PFSK-1 (cell line): ENCODE data around the gene CLCF1.

Experiments used
- SIN3A ChIP-seq: IDR thresholded peaks from 2 replicates; pipeline ENCODE4 v1.6.1; 2012; ENCODE audit warnings: mild to moderate bottlenecking, low read length, moderate library complexity, borderline replicate concordance; ENCODE audit not compliant: insufficient read depth
- TAF1 ChIP-seq: IDR thresholded peaks from 2 replicates; pipeline ENCODE4 v1.6.1; 2012; ENCODE audit warnings: low read length, control low read depth, borderline replicate concordance; ENCODE audit not compliant: insufficient read depth
- TF ChIP-seq, protein P1 (sequence below), 2 experiments: IDR thresholded peaks; 2 replicates each; pipeline versions ENCODE4 v1.6.1 to v1.8.0; 2011 to 2012; ENCODE audit warnings: low read depth in 2 of 2, low read length in 2 of 2, control low read depth in 1 of 2, inconsistent platforms in 1 of 2, mild to moderate bottlenecking in 1 of 2, moderate library complexity in 1 of 2; ENCODE audit not compliant: insufficient read depth in 1 of 2

DNA sequence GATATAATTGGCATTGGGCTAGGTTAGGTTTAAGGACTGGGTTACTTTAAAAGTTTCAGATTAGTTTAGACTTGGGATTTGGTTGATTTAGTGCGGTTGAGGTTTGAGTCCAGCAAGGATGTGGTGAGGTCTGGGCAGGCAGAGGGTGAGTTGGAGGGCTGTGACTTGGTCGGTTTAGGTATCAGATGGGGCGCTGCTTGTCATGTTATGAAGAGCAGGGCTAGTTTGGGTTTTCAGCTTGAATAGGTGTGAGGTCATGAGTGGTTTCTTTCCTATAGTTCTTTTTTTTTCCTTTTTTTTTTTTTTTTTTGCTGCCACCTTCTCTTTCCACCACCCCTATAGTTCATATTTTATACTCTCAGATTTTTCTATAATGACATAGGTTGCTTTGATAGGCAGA lies 4.8 kb downstream of the CLCF1 start:
- TF ChIP-seq, protein P1, sequence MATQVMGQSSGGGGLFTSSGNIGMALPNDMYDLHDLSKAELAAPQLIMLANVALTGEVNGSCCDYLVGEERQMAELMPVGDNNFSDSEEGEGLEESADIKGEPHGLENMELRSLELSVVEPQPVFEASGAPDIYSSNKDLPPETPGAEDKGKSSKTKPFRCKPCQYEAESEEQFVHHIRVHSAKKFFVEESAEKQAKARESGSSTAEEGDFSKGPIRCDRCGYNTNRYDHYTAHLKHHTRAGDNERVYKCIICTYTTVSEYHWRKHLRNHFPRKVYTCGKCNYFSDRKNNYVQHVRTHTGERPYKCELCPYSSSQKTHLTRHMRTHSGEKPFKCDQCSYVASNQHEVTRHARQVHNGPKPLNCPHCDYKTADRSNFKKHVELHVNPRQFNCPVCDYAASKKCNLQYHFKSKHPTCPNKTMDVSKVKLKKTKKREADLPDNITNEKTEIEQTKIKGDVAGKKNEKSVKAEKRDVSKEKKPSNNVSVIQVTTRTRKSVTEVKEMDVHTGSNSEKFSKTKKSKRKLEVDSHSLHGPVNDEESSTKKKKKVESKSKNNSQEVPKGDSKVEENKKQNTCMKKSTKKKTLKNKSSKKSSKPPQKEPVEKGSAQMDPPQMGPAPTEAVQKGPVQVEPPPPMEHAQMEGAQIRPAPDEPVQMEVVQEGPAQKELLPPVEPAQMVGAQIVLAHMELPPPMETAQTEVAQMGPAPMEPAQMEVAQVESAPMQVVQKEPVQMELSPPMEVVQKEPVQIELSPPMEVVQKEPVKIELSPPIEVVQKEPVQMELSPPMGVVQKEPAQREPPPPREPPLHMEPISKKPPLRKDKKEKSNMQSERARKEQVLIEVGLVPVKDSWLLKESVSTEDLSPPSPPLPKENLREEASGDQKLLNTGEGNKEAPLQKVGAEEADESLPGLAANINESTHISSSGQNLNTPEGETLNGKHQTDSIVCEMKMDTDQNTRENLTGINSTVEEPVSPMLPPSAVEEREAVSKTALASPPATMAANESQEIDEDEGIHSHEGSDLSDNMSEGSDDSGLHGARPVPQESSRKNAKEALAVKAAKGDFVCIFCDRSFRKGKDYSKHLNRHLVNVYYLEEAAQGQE (IDR thresholded peaks at IDR 0.05; ENCODE audit: insufficient read depth in 1 of 2, low read depth in 2 of 2, low read length in 2 of 2): no peak
- TF ChIP-seq TAF1 (no peak), SIN3A (no peak)
